GM12878 (cell line): ENCODE data around the gene SIAH2. TPM values are rescaled to one million over a fixed set of nuclear protein-coding genes. Genes with fewer than 3 reads are reported as not detected.

Source experiments
- ETV6 ChIP-seq, 2 experiments: fragments of 450-650 bp in 1 of 2; IDR thresholded peaks in 1 of 2; conservative IDR thresholded peaks in 1 of 2; 2 replicates each; pipeline ENCODE4 v1.6.1; 2014; ENCODE audit warnings: antibody characterized with exemption in 1 of 2, borderline replicate concordance in 1 of 2, low read depth in 1 of 2, mild to moderate bottlenecking in 1 of 2, moderate library complexity in 1 of 2
- NFYA ChIP-seq: IDR thresholded peaks from 2 replicates; pipeline ENCODE4 v1.6.1; 2011; ENCODE audit warnings: low read depth, mild to moderate bottlenecking, low read length, improper control_type of control experiment, borderline replicate concordance
- polyA plus RNA-seq, 11 experiments: library from polyadenylated mRNA; depleted of rRNA in 4 of 11; unstranded in 6 of 11; stranded (reverse) in 5 of 11; fragments of >200 nt; fragmentation: Nextera tagmentation in 4 of 11; fragmentation: Illumina TruSeq in 1 of 11; extraction: Ambion mirVana in 4 of 11; extraction: Trizol in 1 of 11; gene quantifications; 1 replicate in 1 of 11; 2 replicates in 10 of 11; pipeline versions ENCODE4 v1.2.1 to v1.2.3, GENCODE V29; 2011 to 2016; ENCODE audit warnings: inconsistent platforms in 2 of 11, missing spikeins in 2 of 11, low read depth in 1 of 11
- total RNA-seq, 4 experiments: library from RNA; depleted of rRNA in 3 of 4; stranded (reverse); fragments of >200 nt in 3 of 4; fragmentation: Illumina TruSeq in 1 of 4; extraction: Trizol in 1 of 4; gene quantifications; 2 replicates each; pipeline versions ENCODE4 v1.2.1 to v1.2.3, GENCODE V29; 2013 to 2021
- TF ChIP-seq, protein P1 (sequence below): fragments of 450-650 bp; formaldehyde crosslinking; IDR thresholded peaks from 2 replicates; pipeline ENCODE4 v1.5.0; 2022; ENCODE audit warnings: mild to moderate bottlenecking, missing genetic modification characterization
- TF ChIP-seq, protein P2 (sequence below): fragments of 450-650 bp; IDR thresholded peaks from 2 replicates; pipeline ENCODE4 v1.6.1; 2017; ENCODE audit warnings: antibody characterized with exemption, mild to moderate bottlenecking, moderate library complexity

Gene SIAH2
- total and polyA plus RNA-seq, 10 of the 15 experiments (the other 5 are each of a cell fraction or from before 2014, with no cell fraction given), result 3.3 to 51.5 (median 29.7) TPM

DNA sequence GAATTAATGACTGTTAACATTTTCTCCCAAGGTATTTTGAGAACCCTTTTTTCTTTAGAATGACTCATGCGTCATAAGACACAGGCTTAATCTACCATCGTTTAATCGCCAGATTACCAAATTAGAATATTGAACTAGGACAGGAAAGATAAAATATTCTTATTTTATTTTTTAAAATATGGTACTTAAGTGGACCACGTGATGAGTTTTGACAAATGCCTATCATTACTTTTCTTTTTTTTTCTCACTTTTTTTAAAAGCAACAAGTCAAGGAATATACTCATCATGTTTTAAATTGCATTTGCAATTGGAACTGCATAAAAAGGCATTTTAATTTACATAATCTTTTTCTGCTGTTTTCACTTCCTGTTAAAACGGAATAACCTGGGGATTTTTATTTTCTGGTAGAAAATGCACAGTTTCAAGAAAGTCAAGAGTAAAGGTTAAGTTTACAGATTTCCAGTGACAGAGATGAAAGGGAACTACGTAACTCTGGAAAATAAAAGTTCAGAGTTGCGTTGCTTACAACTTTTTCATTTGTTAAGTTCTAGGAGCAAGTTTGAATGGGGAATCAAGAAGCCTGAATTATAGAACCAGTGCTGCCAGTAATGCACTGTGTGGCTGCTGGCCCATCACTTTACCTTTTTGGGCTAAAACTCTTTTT lies 23.6 kb downstream of the SIAH2 start (continued):
- TF ChIP-seq NFYA (no peak), ETV6 (conservative IDR thresholded peaks at IDR 0.05 in 1 of 2, IDR thresholded peaks at IDR 0.05 in 1 of 2; ENCODE audit: borderline replicate concordance in 1 of 2, low read depth in 1 of 2) (no peak)
- TF ChIP-seq, protein P1, sequence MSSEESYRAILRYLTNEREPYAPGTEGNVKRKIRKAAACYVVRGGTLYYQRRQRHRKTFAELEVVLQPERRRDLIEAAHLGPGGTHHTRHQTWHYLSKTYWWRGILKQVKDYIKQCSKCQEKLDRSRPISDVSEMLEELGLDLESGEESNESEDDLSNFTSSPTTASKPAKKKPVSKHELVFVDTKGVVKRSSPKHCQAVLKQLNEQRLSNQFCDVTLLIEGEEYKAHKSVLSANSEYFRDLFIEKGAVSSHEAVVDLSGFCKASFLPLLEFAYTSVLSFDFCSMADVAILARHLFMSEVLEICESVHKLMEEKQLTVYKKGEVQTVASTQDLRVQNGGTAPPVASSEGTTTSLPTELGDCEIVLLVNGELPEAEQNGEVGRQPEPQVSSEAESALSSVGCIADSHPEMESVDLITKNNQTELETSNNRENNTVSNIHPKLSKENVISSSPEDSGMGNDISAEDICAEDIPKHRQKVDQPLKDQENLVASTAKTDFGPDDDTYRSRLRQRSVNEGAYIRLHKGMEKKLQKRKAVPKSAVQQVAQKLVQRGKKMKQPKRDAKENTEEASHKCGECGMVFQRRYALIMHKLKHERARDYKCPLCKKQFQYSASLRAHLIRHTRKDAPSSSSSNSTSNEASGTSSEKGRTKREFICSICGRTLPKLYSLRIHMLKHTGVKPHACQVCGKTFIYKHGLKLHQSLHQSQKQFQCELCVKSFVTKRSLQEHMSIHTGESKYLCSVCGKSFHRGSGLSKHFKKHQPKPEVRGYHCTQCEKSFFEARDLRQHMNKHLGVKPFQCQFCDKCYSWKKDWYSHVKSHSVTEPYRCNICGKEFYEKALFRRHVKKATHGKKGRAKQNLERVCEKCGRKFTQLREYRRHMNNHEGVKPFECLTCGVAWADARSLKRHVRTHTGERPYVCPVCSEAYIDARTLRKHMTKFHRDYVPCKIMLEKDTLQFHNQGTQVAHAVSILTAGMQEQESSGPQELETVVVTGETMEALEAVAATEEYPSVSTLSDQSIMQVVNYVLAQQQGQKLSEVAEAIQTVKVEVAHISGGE, result no peak
- TF ChIP-seq, protein P2, sequence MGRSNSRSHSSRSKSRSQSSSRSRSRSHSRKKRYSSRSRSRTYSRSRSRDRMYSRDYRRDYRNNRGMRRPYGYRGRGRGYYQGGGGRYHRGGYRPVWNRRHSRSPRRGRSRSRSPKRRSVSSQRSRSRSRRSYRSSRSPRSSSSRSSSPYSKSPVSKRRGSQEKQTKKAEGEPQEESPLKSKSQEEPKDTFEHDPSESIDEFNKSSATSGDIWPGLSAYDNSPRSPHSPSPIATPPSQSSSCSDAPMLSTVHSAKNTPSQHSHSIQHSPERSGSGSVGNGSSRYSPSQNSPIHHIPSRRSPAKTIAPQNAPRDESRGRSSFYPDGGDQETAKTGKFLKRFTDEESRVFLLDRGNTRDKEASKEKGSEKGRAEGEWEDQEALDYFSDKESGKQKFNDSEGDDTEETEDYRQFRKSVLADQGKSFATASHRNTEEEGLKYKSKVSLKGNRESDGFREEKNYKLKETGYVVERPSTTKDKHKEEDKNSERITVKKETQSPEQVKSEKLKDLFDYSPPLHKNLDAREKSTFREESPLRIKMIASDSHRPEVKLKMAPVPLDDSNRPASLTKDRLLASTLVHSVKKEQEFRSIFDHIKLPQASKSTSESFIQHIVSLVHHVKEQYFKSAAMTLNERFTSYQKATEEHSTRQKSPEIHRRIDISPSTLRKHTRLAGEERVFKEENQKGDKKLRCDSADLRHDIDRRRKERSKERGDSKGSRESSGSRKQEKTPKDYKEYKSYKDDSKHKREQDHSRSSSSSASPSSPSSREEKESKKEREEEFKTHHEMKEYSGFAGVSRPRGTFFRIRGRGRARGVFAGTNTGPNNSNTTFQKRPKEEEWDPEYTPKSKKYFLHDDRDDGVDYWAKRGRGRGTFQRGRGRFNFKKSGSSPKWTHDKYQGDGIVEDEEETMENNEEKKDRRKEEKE, result no peak
